ENCODE measurements around the gene LRRC37A3. TPM values are rescaled to one million over a fixed set of nuclear protein-coding genes. Genes with fewer than 3 reads are reported as not detected.
"Not testable (repeated sequence)": the region's sequence is repeated elsewhere in the genome, so short reads cannot be mapped to it uniquely, and the experiment has no call there.

The LRRC37A3 gene
- total RNA-seq, 1 donor, result 8.9 TPM

DNA sequence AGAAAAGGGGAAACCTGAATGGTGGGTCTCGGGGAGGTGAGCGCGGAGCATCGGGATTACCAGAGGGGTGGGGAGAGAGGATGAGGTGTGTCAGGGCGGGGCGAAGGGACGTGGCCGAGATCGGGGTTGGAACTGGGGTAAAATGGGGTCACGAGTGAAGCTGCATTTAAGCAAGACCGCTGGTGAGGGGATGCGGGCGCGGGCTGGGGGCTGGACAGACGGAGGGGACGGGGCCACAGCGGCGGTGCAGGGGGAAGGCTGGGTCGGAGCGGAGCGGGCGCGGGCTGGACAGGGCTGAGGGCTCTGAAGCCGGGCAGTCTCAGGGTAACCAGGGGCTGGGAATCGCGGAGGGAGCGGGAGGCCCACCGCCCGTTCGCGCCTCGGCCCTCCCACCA lies 82.7 kb downstream of the LRRC37A3 start:
- peak; percentile 8 for DNase-seq (ENCODE audit: low read depth)
- H3K4me3 ChIP-seq (ENCODE audit: low read depth, low read length), result peak overlapping the region; percentile 68

GRCh38 chr17:64834060-64834459 lies 85.2 kb downstream of the LRRC37A3 start:
- H3K4me3 ChIP-seq (ENCODE audit: low read depth, low read length), result not testable (repeated sequence)
- DNase-seq (ENCODE audit: low read depth), result peak; percentile 62

DNA sequence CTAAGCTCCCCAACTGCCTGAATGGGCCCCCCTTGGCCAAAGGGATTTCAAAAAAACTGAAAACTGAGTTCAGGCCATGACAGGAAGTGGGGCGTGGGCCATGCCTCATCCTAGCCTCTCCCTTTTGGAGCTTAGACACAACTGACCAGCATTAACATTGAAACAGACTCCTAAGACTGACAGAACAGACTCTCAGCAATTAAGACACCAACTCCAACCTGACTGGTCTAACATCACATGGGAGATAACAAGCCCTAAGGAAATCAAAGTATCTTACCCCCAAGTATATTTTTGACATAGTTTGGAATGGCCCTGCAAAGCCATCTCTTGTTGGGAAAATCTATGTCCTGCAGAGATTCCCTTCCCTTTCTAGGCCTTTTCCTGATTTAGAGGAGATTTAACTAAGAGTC lies 88.6 kb downstream of the LRRC37A3 start:
- DNase-seq (ENCODE audit: low read depth); H3K4me3 ChIP-seq (ENCODE audit: low read depth, low read length): not testable (repeated sequence)

GRCh38 chr17:64829824-64830630 lies 89.3 kb downstream of the LRRC37A3 start:
- not testable (repeated sequence) for DNase-seq (ENCODE audit: low read depth)

DNA sequence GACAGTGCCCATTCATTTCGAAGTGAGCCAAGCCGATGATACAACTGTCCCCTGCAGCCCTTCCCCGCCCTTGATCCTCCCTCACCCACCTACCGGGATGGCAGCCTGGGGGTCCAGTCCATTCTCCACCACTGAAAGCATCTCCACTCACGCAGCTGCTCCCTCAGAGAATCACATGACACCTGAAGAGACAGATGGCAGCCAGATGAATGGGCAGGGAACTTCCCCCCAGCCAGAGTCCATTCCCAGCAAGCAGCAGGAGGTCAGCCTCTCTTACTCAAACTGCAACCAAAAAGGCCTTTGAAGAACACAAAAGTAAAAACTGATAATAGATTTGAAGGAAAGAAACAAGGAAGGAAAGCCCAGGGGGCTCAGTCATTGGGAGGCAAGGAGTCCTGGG lies 90.2 kb downstream of the LRRC37A3 start:
- not testable (repeated sequence) for H3K4me3 ChIP-seq (ENCODE audit: low read depth, low read length); DNase-seq (ENCODE audit: low read depth)

More at GRCh38 chr17:64829824-64830630, 89.3 kb downstream of the LRRC37A3 start:
- H3K4me3 ChIP-seq (ENCODE audit: low read depth, low read length), result not testable (repeated sequence)

GRCh38 chr17:64818904-64819303 lies 100.4 kb downstream of the LRRC37A3 start:
- H3K4me3 ChIP-seq (ENCODE audit: low read depth, low read length); DNase-seq (ENCODE audit: low read depth): not testable (repeated sequence)

DNA sequence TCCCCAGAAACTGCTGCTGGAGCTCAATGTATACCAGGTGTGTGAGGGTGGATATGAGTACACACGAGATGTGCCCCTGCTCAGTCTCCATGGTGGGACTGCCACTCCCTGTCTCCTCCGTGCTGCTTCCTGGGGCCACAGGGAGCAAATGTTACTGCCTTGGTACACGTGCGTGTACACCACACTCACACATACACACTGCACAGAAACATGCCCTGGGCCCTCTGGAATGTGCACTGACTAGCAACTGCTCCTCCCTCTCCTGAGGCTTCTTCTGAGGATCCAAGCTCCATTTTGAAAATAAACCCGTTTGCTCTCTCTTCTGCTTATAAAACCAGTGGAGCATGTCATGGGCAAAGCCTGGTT lies 103.5 kb downstream of the LRRC37A3 start:
- not testable (repeated sequence) for H3K4me3 ChIP-seq (ENCODE audit: low read depth, low read length); DNase-seq (ENCODE audit: low read depth)

DNA sequence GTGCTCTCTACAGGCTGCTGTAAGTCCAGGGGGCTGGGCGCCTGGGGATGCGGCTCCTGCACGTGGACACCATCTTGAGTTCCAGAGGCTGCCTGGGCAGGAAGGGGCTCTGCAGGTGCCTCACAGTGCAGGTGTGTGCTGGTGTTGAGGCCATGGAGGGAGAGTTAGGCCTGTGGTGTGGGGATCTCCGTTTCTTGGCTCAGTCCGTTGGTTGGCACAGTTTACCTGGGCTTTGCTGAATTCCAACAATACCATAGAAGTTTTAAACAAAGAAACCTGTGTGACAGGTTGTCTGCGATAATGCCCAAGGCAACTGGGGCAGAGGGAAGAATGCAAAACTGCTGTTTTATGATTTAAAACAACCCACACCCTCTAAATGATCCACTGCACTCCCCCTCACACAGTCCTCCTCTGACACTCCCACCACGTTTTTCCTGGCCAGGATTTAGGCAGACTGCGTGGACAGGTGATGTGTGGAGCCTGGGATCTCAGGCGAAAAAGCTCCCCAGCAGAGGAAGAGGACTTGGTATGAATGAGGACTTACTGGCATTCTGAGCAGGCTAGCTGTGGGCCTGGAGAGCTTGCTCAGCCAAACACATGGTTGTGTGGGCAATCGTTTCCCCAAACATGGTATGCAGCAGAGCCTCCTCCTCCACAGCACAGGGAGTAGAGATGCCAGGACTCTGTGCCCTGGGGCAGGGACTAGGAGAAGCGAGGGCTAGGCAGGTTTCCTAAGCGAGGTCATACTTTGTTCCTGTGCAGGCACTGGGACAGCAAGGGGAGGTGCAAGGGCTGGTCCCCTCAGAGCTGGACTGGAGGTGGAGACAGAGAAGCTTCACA lies 104.1 kb downstream of the LRRC37A3 start:
- H3K4me3 ChIP-seq (ENCODE audit: low read depth, low read length); DNase-seq (ENCODE audit: low read depth): not testable (repeated sequence)

DNA sequence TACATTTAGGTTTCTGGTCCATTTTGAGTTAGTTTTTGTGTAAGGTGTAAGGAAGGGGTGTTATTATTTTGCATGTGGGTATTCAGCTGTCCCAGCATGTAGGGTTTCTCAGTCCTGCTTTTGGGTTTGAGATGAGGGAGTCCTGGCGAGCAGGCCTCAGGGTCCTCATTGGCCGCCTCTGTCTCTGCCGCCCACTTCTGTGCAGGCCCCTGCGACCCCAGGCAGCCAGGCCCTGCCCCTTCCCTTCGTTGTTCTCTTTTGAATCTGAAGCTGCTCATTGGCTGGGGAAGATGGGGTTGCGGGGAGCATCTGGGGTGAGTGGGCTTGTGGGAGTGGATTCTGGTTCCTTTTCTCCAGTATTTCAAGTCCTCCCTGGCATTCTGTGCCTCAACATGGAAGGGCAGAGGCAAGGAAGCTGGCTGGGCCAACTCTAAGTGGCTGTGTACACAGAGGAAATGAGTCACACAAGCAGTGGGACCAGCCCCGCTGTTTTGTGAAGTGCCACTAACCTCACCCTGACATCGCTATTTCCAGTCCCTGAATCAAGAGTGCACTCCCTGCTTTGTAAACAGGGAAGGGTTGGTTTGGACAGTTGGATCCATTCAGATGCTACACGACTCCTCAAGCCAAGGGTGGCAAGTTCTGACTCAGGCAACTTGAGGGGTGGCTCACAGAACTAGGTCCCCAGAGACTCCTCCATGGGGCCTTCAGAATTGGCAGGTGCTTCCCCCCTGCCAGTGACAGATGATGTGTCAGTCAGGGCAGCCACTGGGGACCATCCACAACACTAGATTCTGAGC lies 110.9 kb downstream of the LRRC37A3 start:
- peak; percentile 33 for DNase-seq (ENCODE audit: low read depth)
- not testable (repeated sequence) for H3K4me3 ChIP-seq (ENCODE audit: low read depth, low read length)

Small RNAs within 50 kb of the gene (small RNA-seq; reads per million reads assigned to genes)
- gene AC037487.3, result not detected
- not detected for gene AC103810.6
- not detected for gene AC103810.7
- gene RDM1P4, result not detected
- not detected for gene RN7SL404P
- gene RNU7-115P, result not detected

Other genes with a start within 250 kb of the LRRC37A3 start
- gene GNA13, start 137.3 kb upstream of the LRRC37A3 start, total RNA-seq (ENCODE audit: low replicate concordance), result 48.2 and 80.0 TPM in 2 replicates
- gene RGS9, start 217.9 kb upstream of the LRRC37A3 start, total RNA-seq (ENCODE audit: low replicate concordance), result 2.5 and 3.0 TPM in 2 replicates

Measured in fibroblast of the aortic adventitia (primary cell).